H1 (cell line): Measurements from ENCODE around the gene LURAP1L. TPM values are rescaled to one million over a fixed set of nuclear protein-coding genes. Genes with fewer than 3 reads are reported as not detected.

ENCODE experiments used
- CTCF ChIA-PET: fragments of 300-600 bp; sonication (Branson Sonifier 250); formaldehyde crosslinking; loops from one replicate; lab custom pipeline; 2021; ENCODE audit not compliant: partially characterized antibody; lab: Charles Lee
- POLR2A ChIA-PET: fragments of 300-600 bp; sonication (Branson Sonifier 250); formaldehyde crosslinking; loops from one replicate; lab custom pipeline; 2021; ENCODE audit warnings: inconsistent platforms; ENCODE audit not compliant: partially characterized antibody; lab: Charles Lee
- DNase-seq, 2 experiments: peaks; one replicate each; pipeline versions ENCODE4 v3.0.0 to v3.0.0-alpha.2; 2010 to 2022; ENCODE audit warnings: low spot score in 2 of 2, low read depth in 1 of 2, mixed read lengths in 1 of 2
- FAIRE-seq: peaks from 2 replicates; lab custom pipeline; 2011; peaks lifted over from hg19 to GRCh38; lab: Jason Lieb, UNC
- H2AFZ ChIP-seq: 2 replicates; pipeline ENCODE4 v1.8.1; 2012; ENCODE audit warnings: low read length, inconsistent platforms
- H2AK5ac ChIP-seq: 2 replicates; pipeline ENCODE4 v1.6.1; 2013; ENCODE audit warnings: low read depth, low read length
- H2BK120ac ChIP-seq: replicated peaks from 2 replicates; pipeline ENCODE3; 2013; ENCODE audit warnings: low read depth, low read length, inconsistent platforms
- H2BK12ac ChIP-seq: 2 replicates; pipeline ENCODE4 v1.6.1; 2013; ENCODE audit warnings: low read depth, low read length
- H2BK15ac ChIP-seq: 2 replicates; pipeline ENCODE4 v1.6.1; 2013; ENCODE audit warnings: low read length
- H2BK20ac ChIP-seq: 2 replicates; pipeline ENCODE4 v1.6.1; 2013; ENCODE audit warnings: low read length
- H2BK5ac ChIP-seq: 2 replicates; pipeline ENCODE4 v1.6.1; 2013; ENCODE audit warnings: low read depth, low read length
- H3K14ac ChIP-seq: 2 replicates; pipeline ENCODE4 v1.6.1; 2013; ENCODE audit warnings: inconsistent platforms; ENCODE audit not compliant: insufficient read length
- H3K18ac ChIP-seq: 2 replicates; pipeline ENCODE4 v1.6.1; 2013; ENCODE audit warnings: low read length; ENCODE audit errors: extremely low read depth
- H3K23ac ChIP-seq: 2 replicates; pipeline ENCODE4 v1.6.1; 2013; ENCODE audit warnings: inconsistent platforms; ENCODE audit not compliant: insufficient read length
- H3K23me2 ChIP-seq: 2 replicates; pipeline ENCODE4 v1.6.1; 2013; ENCODE audit warnings: low read depth, low read length
- H3K27ac ChIP-seq: 2 replicates; pipeline ENCODE4 v1.6.1; 2011; ENCODE audit warnings: low read depth, low read length, inconsistent platforms
- H3K27me3 ChIP-seq, 4 experiments: replicated peaks in 1 of 4; 1 replicate in 1 of 4; 2 replicates in 3 of 4; pipeline versions ENCODE4 v1.6.1 to v1.8.1; 2011 to 2013; ENCODE audit warnings: low read length in 3 of 4, mild to moderate bottlenecking in 3 of 4, inconsistent platforms in 2 of 4, mixed read lengths in 2 of 4, moderate library complexity in 1 of 4; ENCODE audit not compliant: control insufficient read depth in 3 of 4, insufficient read depth in 3 of 4; ENCODE audit errors: extremely low read depth in 1 of 4
- H3K36me3 ChIP-seq, 4 experiments: 2 replicates each; pipeline versions ENCODE4 v1.6.1 to v1.8.1; 2011 to 2013; ENCODE audit warnings: mild to moderate bottlenecking in 4 of 4, low read length in 3 of 4, moderate library complexity in 2 of 4, control low read depth in 1 of 4, inconsistent platforms in 1 of 4; ENCODE audit not compliant: insufficient read depth in 4 of 4, control insufficient read depth in 2 of 4
- H3K4ac ChIP-seq: replicated peaks from 2 replicates; pipeline ENCODE3; 2013; ENCODE audit warnings: low read length, low read depth, mixed read lengths, inconsistent platforms; ENCODE audit not compliant: insufficient read length
- H3K4me1 ChIP-seq, 4 experiments: replicated peaks in 1 of 4; 1 replicate in 1 of 4; 2 replicates in 3 of 4; pipeline versions ENCODE4 v1.6.1 to v1.8.1; 2011 to 2013; ENCODE audit warnings: low read length in 3 of 4, inconsistent platforms in 2 of 4, mixed read lengths in 1 of 4; ENCODE audit not compliant: insufficient read depth in 4 of 4, control insufficient read depth in 3 of 4
- H3K4me2 ChIP-seq, 2 experiments: 2 replicates each; pipeline versions ENCODE4 v1.6.1 to v1.8.1; 2011 to 2013; ENCODE audit warnings: low read depth in 2 of 2, low read length in 2 of 2, control low read depth in 1 of 2, inconsistent platforms in 1 of 2, mild to moderate bottlenecking in 1 of 2; ENCODE audit not compliant: insufficient read depth in 1 of 2
- H3K4me3 ChIP-seq, 4 experiments: fragments of 200-600, 300-600 bp in 1 of 4; sonication (generic), shearing (Covaris generic), sonication (Bioruptor Twin) in 1 of 4; 2 replicates each; pipeline versions ENCODE4 v1.5.1 to v1.8.1; 2011 to 2016; ENCODE audit warnings: low read length in 4 of 4, low read depth in 3 of 4, control low read depth in 2 of 4, inconsistent platforms in 2 of 4, mild to moderate bottlenecking in 2 of 4, mixed read lengths in 1 of 4, moderate library complexity in 1 of 4; ENCODE audit not compliant: insufficient read depth in 2 of 4; ENCODE audit errors: extremely low read depth in 1 of 4
- H3K56ac ChIP-seq: replicated peaks from 2 replicates; pipeline ENCODE3; 2013; ENCODE audit warnings: low read depth, mild to moderate bottlenecking, mixed read lengths, low read length, inconsistent platforms; ENCODE audit not compliant: insufficient read length
- H3K79me1 ChIP-seq: 2 replicates; pipeline ENCODE4 v1.6.1; 2013; ENCODE audit warnings: low read depth, low read length, control low read depth
- H3K79me2 ChIP-seq, 2 experiments: 2 replicates each; pipeline versions ENCODE4 v1.6.1 to v1.8.1; 2012 to 2013; ENCODE audit warnings: low read length in 2 of 2, mild to moderate bottlenecking in 2 of 2, inconsistent platforms in 1 of 2; ENCODE audit not compliant: insufficient read depth in 2 of 2, control insufficient read depth in 1 of 2
- H3K9ac ChIP-seq, 4 experiments: replicated peaks in 1 of 4; 1 replicate in 1 of 4; 2 replicates in 3 of 4; pipeline versions ENCODE4 v1.6.1 to v1.8.1; 2011 to 2013; ENCODE audit warnings: low read depth in 3 of 4, low read length in 3 of 4, control low read depth in 2 of 4, mild to moderate bottlenecking in 2 of 4, moderate library complexity in 2 of 4, inconsistent platforms in 1 of 4; ENCODE audit errors: extremely low read depth in 1 of 4
- H3K9me3 ChIP-seq, 2 experiments: 2 replicates each; pipeline versions ENCODE4 v1.6.1 to v1.8.1; 2012 to 2013; ENCODE audit warnings: mild to moderate bottlenecking in 2 of 2, moderate library complexity in 2 of 2, control low read depth in 1 of 2, inconsistent platforms in 1 of 2, low read depth in 1 of 2, low read length in 1 of 2, mixed read lengths in 1 of 2; ENCODE audit not compliant: insufficient read depth in 2 of 2
- H4K20me1 ChIP-seq, 2 experiments: replicated peaks in 1 of 2; 2 replicates each; pipeline versions ENCODE3 to v1.8.1; 2011 to 2013; ENCODE audit warnings: inconsistent platforms in 2 of 2, low read length in 2 of 2, mild to moderate bottlenecking in 1 of 2; ENCODE audit not compliant: insufficient read depth in 2 of 2, control insufficient read depth in 1 of 2
- H4K5ac ChIP-seq: 2 replicates; pipeline ENCODE4 v1.6.1; 2013; ENCODE audit warnings: low read length, low read depth, mixed read lengths, inconsistent platforms; ENCODE audit not compliant: insufficient read length
- H4K8ac ChIP-seq: 2 replicates; pipeline ENCODE4 v1.8.0; 2013; ENCODE audit warnings: mild to moderate bottlenecking, moderate library complexity, low read length, inconsistent platforms; ENCODE audit not compliant: insufficient read depth; ENCODE audit errors: extremely low read depth
- H4K91ac ChIP-seq: replicated peaks from 2 replicates; pipeline ENCODE3; 2013; ENCODE audit warnings: low read length, mixed read lengths, inconsistent platforms; ENCODE audit not compliant: insufficient read length
- GABPA ChIP-seq: IDR thresholded peaks from 2 replicates; pipeline ENCODE4 v1.6.1; 2011; ENCODE audit warnings: mild to moderate bottlenecking, low read length, moderate library complexity, borderline replicate concordance; ENCODE audit not compliant: insufficient read depth
- KDM5A ChIP-seq: fragments of 200-600 bp; IDR thresholded peaks from 2 replicates; pipeline ENCODE4 v1.7.1; 2012; ENCODE audit warnings: mild to moderate bottlenecking, low read length, inconsistent platforms, mixed read lengths
- SP4 ChIP-seq: IDR thresholded peaks from 2 replicates; pipeline ENCODE4 v1.6.1; 2012; ENCODE audit warnings: low read length, inconsistent platforms
- TBP ChIP-seq: IDR thresholded peaks from 2 replicates; pipeline ENCODE4 v1.6.1; 2011; ENCODE audit warnings: low read depth, low read length, improper control_type of control experiment
- WGBS, 2 experiments: shearing (Covaris generic) in 1 of 2; methylation state at CpG; one replicate each; pipeline versions ENCODE4 v1.1.6 to v1.1.7; 2013 to 2015; ENCODE audit warnings: low lambda C conversion rate in 2 of 2, mixed read lengths in 2 of 2, inconsistent platforms in 1 of 2, low coverage in 1 of 2, missing lambda C conversion rate in 1 of 2; ENCODE audit not compliant: insufficient replicate concordance in 2 of 2, insufficient coverage in 1 of 2, insufficient read length in 1 of 2; ENCODE audit errors: extremely low coverage in 1 of 2, missing lambda C conversion rate in 1 of 2; 5-methylcytosine and 5-hydroxymethylcytosine counted together
- polyA plus RNA-seq, 7 experiments: library from polyadenylated mRNA; depleted of rRNA in 3 of 7; stranded (reverse) in 5 of 7; unstranded in 2 of 7; fragments of >200 nt in 5 of 7; fragments of 200-250 nt in 2 of 7; gene quantifications; 1 replicate in 5 of 7; 2 replicates in 1 of 7; 4 replicates in 1 of 7; pipeline versions ENCODE4 v1.2.1 to v1.2.3, GENCODE V29; 2011 to 2013; ENCODE audit warnings: missing spikeins in 2 of 7, mixed read lengths in 2 of 7
- total RNA-seq: library from RNA; stranded (reverse); fragmentation: NEBNext Ultra II Directional; extraction: Animal tissue kit (Norgen Biotek cat#: 25700); gene quantifications from 2 replicates; pipeline ENCODE4 v1.2.1, GENCODE V29; 2021

Gene LURAP1L
- total and polyA plus RNA-seq, 2 of the 8 experiments (the other 6 are each of a cell fraction or from before 2014, with no cell fraction given): 0.63 to 1.2 TPM

GRCh38 chr9:12785260-12785770 is 10.5 kb downstream of the LURAP1L start:
- Histone ChIP-seq H4K20me1 (no peaks in the 10 kb centered on the region), H3K23me2 (no peaks in the 10 kb centered on the region), H3K18ac (no peak overlapping the region; the same call in 1 of the 2 replicates), H3K27ac (no peak overlapping the region), H2BK120ac (no peak overlapping the region), H3K4me3 (no peak overlapping the region; a peak in 1 of 8 replicates), H2BK15ac (no peak overlapping the region), H3K79me1 (no peaks in the 10 kb centered on the region), H3K4ac (no peak overlapping the region), H3K4me2 (no peak overlapping the region), H3K4me1 (no peaks in the 10 kb centered on the region), H3K79me2 (no peaks in the 10 kb centered on the region), H3K9ac (no peak overlapping the region), H3K9me3 (no peaks in the 10 kb centered on the region), H2AFZ (no peak overlapping the region), H3K56ac (no peak overlapping the region), H3K36me3 (no peaks in the 10 kb centered on the region), H2AK5ac (no peak overlapping the region), H3K23ac (no peak overlapping the region), H2BK5ac (no peak overlapping the region), H4K91ac (no peak overlapping the region), H2BK20ac (no peak overlapping the region), H3K27me3 (no peaks in the 10 kb centered on the region), H4K5ac (no peak overlapping the region), H4K8ac (no peak overlapping the region), H3K14ac (no peak overlapping the region), H2BK12ac (no peak overlapping the region)
- FAIRE-seq: no peak
- 92% methylated on average over 2 of the region's 2 CpGs; no CpG with 5 or more reads in 1 of the 2 experiments for WGBS, 2 experiments
- TF ChIP-seq GABPA (no peak), SP4 (no peak), TBP (no peak), KDM5A (no peak)
- POLR2A ChIA-PET: no interaction called here
- CTCF ChIA-PET: interaction anchor here (1.7 kb wide), 2 partner anchors 9 to 32 kb away, joined by 4 to 6 read pairs; no protein-coding TSS in a partner anchor
- DNase-seq: no peak
